GM18520 (cell line): Measurements from ENCODE around the gene UNC5C.

Experiments used
- ATAC-seq: cut with Tn5 transposase; IDR thresholded peaks from one replicate; pipeline ENCODE4 v1.9.1; 2021; ENCODE audit not compliant: unreplicated experiment

The UNC5C gene

DNA sequence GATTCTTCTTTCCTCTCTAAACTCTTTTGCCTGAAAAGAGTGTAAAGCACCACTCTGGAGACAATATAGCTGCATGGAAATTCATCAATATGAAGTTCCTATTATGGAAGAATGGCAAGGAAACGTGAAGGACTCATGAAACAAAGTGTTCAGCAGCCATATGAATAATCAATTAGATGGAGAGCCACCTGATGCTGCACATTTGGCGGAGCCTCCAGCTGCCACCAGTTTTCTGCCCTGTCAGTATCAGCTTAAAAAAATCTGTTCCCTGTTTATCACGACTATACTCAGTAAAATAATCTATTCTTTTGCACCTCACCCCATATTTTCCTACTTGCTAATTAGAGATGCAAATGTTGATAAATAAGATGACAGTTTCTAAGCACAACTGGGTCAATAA, 276.0 kb downstream of the UNC5C start:
- no peak for ATAC-seq

DNA sequence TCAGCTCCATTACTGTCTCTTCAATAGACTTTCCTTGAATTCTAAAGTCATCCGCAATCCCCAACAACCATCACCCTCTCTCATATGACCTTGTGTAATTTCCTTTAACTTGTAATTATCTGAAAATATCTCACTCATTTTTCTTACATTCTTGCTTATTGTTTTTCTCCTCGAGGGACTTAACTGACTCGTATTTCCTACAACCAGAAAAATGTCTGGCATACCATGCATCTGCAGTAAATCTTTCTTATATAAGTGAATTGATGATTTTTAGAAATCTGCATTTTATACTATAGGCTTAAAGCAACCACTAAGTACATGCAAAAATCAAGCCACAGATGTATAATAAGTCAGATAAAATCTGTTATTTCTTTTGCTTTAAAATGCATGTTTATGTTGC, 276.7 kb downstream of the UNC5C start:
- no peak for ATAC-seq

DNA sequence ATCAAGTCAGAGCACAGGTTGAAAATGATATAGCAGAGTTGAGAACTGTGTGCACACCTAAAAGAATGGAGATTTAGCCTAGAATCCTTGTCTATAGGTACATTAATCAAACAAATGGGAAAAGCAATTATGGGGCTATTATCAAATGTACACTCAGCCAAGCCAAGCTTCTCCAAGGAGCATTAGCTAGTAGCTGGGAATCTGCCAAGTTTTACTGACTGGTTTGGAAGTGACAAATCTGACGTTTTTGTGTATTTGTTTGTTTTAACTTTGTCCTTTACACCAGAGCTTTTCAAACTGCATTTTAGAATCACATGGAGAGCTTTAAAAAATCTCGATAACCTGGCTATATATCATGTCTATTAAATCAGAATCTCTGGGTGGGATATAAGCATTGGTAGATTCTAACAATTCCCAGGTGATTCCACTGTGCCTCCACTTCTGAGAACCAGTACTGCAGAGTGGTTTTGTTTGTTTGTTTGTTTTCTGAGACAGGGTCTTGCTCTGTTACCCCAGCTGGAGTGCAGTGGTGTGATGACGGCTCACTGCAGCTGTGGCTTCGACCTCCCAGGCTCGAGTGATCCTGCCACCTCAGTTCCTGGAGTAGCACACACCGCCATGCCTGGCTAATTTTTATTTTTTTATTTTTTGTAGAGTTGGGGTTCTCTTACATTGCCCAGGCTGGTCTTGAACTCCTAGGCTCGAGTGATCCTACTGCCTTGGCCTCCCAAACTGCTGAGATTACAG, 279.8 kb downstream of the UNC5C start:
- no peak for ATAC-seq

DNA sequence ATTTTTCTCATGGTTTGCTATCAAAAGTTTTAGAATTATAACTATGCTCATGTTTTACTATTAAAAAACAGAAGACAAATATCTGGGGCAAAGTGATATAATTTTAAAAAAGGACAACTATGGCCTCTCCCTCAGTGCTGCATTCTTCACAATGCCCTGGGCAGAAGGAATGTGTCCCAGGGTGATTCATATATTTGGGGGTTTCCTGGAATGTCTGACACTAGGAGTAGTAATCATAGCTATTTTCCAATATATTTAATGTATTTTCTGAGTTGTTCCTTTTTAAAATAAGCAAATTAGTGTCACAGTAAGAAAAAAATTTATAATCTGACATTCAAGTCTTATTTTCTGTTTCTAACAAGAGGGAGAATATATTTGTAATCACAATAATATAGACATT, 281.7 kb downstream of the UNC5C start:
- ATAC-seq, result no peak

DNA sequence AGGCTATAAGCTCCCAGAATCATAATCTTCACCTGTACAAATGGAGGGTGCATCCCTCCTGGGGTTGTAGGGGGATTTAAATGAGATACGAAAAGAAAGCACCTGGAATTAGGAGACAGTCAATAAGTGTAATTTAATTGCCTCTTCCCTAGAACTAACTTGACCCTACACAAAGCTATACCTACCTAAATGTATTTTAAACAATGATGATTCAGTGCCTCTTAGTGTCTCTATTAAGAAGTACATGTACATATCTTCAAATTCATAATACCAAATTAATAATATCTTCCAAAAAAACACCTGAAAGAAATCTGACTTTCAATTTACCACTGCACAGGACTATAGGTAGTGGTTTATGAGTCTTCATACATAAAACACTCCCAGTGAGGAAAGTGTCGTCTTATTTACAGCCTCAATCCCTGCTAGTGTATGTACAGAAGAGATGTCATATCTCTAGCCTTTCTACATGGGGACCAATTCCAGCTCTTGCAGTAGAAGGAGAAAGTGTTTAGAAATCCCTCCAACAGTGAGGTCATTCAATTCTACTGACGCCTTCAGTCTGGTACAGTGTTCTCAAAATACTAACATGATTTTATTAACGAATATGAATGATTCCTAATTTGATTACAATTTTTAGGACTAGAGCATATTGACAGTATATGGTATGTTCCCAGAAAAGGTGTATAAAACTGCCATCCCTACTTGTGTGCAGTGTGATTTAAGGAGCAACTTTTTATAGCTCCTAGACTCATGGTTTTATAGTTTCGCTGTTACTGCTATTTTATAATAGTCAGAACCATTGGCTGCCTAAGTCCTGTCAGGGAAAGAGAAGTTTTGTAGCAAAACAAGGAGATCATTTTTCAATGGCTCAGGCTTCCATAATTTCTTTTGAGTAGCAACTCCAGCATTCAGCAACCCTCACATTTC, 282.7 kb downstream of the UNC5C start:
- no peak for ATAC-seq

DNA sequence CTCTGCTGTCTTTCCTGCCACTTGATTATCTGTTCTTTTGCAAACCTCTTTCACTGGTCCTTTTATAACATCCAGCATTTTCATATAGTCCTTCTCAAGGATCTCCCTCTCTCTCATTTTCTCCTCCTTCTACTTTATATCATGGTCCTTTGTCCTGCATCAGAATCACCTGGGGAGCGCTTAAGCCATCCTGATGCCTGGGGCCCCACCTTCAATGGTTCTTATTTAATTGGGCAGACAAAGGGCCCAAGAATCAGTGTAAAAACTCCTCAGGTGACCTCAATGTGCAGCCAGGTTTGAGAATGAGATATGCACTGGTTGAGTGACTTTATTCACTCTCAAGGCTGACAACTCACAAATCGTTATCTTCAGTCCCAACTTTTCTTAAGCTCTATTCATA, 283.9 kb downstream of the UNC5C start:
- no peak for ATAC-seq

DNA sequence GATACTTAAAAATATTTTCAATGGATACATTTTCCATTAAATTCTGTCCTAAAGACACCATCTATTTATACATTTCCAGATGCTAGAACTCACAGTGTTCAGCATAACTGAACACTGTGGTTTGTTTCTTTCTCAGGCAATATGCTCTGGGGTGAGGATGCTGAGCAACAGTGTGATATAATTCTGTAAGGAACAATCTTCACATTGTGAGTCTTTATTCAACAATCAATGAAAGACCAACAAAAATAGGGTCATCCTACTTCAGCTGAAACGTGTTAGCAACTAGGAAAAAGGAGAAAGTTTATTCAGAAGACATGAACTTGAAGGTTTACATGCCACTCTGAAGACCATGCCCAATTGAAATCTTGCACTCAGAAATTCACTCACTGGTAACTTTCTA, 284.8 kb downstream of the UNC5C start:
- ATAC-seq, result no peak

DNA sequence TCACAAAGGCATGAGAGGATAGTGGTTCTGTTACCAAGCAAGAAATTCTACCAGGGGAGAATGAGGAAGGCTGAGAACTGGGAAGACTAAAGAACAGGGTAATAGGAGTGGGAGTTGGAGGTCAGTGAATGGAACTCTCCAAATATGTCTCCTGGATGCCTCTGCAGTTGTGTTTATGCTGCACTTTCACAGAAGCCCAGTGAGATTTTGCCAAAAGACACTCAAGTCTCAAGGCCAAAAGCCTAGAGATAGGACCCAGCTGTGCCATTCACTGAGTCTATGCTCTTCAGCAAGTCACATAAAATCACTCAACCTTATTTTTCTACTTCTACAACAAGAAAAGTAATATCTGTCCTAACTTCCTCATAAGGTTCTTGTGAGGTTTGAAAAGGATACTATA, 285.4 kb downstream of the UNC5C start:
- no peak for ATAC-seq

DNA sequence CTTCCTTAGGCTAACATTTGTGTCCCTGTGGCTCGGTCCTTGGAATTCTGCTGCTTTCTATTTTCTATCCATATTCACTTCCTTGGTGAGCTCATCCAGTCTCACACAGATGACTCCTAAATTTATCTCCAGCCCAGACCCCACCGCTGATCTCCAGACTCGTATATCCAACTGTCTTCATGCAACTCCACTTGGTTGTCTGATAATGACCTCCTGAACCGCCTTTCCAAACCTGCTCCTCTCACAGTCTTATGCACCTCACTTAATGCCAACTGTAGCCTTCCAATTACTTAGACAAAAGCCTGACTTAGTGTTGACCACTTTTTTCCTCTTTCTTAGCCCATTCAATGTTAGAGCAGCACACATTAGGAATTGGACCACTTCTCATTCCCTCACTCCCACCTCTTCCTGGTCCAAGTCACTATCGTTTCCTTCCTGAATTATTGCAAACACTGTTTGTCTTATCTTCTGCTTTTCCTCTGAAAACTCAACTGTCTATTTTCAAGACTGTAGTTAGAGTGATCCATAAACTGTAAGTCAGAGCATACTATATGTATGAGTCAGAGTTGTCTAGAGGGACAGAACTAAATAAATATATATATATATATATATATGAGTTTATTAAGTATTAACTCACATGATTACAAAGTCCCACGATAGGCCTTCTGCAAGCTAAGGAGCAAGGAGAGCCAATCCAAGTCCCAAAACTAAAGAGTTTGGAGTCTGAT, 292.5 kb downstream of the UNC5C start:
- no peak for ATAC-seq

DNA sequence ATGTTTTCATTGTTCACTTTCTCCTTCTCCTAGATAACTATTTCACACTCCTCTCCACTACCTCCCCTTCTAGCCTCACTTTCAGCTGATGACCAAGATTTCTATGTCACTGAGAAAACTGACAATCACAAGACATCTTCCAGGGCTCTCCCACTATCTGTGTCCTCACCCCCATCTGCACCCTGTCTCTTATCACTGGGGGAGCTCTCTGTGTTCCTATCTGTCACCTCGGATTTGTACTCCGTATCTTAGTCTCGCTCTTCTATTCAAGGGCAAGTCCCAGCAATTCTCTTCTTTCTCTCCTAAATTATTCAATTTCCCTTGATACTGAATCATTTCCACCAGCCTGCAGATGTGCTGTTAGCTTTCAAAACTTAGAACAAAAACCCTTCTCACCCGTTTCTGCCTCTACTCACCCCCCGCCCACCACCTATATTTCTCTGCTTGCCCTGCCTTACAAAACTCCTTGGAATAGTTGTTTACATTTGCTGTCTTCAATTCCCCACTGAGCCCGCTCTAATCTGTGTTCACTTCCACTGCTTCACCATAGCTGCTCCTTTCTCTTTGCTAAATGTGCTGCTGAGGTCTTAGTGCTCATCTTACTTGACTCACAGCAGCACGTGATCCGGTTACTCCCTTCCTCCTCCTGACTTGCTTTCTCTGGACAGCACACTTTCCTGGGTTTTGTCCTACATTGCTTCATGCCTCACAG, 293.2 kb downstream of the UNC5C start:
- ATAC-seq, result no peak

DNA sequence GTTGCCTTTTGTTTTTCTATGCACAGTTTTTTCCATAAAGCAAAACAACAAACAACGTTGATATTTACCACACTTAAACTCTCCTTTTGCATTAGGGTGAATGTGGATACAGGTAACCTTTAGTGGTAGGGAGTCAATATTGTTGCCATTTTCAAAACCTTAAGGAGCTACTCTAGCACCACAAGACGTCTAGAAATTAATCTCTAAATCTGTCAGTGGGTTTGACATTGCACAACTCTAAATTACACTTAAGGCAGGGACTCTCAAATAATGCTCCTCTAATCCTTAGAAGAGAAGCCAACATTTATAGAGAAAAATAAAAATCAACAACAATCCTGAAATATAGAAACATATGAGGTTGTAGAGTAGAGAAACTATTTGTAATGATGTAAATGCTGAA, 297.2 kb downstream of the UNC5C start:
- no peak for ATAC-seq

DNA sequence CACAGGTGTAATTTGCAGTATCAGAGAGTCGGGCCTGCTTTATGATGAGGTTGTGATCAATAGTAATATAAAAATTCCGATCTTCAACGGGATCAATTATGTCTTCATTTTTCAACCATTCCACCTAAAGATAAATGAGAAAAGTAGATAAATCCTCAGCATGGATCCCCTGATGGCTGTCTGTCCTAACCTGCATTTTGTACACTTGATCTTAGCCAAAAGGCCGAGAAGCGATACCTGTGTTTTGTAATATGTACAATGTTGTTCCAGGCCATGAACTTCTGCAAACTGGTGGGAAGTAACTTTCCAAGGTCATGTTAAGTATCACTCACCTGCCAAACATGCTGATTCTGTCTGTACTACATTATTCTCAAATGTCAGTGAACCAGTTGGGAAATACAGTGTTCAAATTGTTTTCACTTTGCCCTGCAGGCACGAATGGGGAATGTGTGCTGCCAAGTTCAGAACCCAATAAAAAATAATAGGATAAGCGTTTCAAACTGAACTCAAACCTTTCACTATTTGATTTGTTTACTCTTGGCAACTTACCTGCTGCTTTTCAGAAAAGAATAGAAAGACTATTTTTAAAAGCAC, 298.1 kb downstream of the UNC5C start:
- no peak for ATAC-seq

DNA sequence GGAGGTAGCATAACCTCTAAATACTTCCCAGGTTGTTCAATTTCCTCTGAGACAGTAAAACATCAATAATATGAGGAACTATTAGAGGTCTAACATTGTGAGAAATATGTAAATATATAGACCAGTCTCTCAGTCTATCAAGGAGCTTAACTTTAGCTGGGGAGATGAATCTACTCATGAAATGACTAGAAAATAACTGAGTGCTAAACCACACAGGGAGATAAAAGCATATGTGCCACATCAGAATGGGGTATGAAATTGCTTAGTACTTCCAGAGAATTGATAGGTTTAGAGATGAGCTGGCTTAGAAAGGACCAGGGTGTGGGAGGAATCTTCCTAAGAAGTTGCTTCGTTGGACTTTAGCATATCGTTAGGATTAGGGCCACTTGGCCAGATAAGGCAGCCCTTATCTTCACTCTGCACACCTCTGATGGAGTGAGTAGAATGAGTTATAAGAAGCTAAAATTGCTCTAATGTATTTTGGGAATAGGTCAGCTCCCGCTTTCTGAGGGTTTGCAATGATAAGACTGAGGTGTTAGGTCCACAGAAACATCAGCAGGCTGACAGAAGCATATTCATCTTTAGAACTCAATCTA, 299.2 kb downstream of the UNC5C start:
- ATAC-seq, result peak; percentile 39

DNA sequence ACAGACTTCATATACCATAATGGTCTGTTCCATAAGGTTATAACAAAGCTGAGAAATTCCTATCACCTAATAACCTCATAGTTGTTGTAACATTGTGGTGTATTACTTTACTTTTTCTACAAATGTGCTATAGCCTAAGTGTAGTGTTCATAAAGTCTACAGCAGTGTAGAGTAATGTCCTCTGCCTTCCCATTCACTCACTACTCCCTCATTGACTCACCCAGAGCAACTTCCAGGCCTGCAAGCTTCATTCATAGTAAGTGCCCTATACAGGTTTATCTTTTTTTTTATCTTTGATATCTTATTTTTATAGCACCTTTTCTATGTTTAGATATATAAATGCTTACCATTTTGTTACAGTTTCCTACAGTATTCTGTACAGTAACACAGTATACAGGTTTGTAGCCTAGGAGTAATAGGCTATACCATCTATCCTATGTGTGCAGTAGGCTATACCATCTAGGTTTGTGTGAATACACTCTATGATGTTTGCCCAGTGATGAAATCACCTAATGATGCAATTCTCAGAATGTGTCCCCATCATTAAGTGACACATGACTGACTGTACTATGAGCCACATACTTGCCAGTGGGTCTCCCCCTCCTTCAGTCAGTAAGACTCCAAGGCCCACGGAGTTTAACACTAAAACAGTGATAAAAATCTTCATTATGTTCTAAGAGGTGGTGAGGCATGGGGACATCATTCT, 299.9 kb downstream of the UNC5C start:
- peak; percentile 12 for ATAC-seq

DNA sequence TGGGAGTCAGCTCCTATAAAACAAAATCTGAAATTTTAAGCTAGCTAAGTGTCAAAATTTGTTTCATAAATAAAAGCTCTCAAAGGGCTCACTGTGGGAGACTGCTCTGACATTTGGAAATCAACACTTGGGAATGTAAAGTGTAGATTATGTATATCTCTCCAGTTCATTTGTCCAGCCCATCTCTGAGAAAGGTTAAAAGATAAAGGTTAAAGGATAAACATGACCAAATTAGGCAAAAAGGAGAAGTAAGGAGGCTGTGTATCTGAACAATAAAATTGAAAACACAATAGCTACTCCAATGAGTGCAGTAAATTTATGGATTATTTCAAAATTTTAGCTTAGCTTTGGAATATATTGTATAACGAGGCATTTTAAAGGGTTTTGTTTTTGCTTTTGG, 304.9 kb downstream of the UNC5C start:
- no peak for ATAC-seq

DNA sequence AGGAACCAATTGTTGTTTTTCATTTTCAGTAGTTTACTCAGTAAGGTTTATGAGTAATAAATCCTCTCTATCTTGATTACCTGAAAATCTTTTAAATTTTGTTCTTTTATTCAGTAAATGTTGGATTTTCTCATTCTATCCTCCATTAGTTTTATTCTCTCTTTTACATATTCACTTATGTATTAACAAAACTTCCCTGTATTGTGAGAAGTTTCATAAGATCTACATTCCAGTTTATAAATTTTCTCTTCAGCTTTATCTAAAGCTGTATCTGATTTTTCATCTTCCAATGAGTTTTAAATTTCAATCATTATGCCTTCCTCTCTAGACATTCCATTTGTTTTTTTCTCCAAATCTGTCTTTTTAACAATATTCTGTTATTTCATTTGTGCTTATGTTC, 310.2 kb downstream of the UNC5C start:
- ATAC-seq, result no peak

DNA sequence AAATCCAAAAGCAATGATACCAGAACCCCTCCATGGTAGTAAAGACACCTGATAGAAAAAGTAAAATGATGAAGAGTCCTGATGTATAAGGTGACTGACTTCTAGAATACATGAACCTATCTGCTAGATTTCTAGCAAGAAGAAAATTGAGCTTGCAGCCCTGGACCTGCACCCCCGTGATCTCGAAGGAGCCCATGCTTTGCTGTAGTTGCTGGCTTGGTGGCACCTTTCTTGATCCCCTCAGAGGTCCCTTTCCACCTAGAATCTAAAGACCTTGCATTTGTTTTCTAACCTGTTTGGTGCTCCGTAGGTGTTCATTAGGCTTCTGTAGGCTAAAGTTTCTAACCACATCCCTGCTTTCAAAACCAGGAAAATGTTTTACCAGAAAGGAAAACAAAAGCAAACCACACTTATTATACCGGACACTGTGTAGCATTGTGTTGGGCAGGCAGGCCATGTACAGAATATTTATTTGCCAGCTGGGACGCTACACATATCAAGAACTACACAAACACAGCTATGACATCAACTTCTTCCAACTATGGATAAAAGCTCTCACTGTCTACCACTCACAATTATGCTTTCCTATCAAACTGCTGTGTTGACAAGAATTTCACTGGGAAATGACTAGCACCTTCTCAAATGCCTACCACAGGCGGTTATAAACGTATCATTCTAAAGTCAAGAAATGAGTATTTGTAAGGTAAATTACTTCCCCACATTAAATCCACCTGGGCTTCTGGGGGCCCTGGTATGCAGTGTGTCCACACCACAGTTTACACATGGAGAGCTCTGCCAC, 316.2 kb downstream of the UNC5C start:
- ATAC-seq, result no peak

DNA sequence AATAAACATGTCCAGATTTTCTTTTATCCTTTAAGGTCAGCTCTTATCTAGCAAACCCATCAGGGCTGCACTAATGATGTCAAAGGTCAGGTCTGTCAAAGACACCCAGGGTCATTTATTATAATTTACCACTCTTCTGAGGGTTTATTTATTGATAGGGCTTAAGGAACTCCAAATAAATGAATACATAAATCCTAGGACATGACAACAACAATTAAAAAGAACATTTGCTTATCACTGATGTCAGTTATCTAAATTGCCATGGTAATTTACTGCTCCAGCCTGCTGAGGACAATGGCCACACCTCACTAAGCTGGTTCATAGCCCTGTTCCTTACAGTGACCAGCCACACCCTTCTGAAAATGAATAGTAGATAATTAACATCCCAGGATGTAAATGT, 317.1 kb downstream of the UNC5C start:
- no peak for ATAC-seq

DNA sequence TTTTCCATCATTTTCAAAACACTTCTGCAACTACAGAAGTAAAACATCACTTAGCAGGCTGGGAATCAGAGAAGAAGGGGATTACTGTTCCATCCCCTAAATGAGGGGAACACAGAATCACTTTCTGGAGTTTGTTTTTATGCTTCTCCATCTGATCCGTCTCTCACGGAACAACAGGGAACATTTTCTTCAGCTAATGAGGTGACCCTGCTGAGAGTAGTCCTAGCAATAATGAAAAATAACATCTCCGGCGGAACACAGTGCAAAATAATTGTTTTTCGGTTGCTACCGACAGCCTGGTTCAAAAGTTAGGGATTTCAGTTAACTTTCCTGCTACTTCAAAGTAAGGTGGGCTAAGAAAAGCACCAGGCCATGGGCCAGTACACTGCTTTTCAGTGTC, 322.9 kb downstream of the UNC5C start:
- ATAC-seq, result no peak
